GM18870 (cell line): Measurements from ENCODE around the gene AKR1C8.
"Not testable (repeated sequence)": the region's sequence is repeated elsewhere in the genome, so short reads cannot be mapped to it uniquely, and the experiment has no call there.

Source experiments
- ATAC-seq: cut with Tn5 transposase; IDR thresholded peaks from one replicate; pipeline ENCODE4 v1.9.1; 2021; ENCODE audit warnings: moderate library complexity; ENCODE audit not compliant: unreplicated experiment

The AKR1C8 gene

DNA sequence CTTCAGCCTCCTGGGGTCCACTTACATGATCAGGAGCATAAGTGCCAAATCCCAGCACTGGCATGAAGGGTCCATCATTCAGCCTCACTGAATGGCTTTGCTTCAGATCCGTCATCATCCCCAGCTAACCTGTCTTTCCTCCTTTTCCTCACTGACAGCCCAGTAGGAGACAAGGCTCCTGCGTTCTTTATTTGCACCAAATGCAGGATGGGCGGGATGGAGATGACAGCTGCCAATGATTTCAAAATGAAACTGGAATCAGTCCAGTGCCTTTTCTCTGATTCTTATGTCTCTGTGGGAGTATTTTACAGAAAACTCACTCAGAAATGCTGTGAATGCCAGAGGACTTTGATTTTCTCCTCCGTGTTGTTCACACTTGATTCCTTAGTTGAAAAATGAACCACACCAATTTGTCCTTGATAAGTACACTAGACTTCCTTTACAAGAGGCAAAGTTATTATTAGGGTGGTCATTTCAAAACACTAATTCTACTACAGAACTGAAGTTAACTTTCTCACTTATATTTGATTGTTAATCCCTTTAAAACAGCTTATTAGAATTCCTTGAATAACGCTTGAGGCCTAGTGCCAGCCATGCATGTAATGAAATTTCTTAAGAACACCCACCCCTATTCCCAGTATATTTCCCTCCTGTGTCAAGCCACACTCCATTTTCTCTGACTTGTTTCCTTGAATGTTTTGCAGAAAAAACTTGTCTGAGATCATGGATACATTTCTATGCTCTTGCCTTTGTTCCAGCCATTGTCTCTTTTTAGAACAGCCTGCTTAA, at the start of gene AKR1C8:
Gene AKR1C8, minus strand, starts transcription at position 164 of the 789 bp plus-strand sequence. Its CDS starts 46 bp downstream, at position 118.
- ATAC-seq = no peak

DNA sequence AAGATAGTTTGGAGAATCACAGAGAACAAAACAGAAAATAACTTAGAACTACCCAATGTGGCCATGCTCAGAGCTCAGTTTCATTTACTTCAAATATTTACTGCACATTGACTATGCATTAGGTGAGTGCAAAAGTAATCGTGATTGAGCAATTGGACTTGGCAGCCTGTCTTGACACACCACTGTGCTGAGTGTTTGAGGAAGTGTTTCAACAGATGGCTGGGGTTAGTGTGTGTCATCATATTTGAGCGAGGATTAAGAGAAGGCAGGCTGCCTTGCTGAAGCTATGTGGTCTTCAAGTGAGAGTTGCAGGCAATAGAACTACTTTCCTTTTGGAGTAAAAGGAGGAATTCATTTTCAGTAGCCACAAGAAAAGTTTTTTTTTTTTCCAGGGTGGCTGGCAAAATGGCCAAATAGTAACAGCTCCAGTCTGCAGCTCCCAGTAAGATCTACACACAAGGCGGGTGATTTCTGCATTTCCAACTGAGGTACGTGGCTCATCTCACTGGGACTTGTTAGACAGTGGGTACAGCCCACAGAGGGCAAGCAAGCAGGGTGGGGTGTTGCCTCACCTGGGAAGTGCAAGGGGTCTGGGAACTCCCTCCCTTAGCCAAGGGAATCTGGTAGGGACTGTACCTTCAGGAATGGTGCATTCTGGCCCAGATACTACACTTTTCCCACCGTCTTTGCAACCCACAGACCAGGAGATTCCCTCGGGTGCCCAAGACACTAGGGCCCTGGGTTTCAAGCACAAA, 49.3 kb upstream of the AKR1C8 start:
- no peak for ATAC-seq

DNA sequence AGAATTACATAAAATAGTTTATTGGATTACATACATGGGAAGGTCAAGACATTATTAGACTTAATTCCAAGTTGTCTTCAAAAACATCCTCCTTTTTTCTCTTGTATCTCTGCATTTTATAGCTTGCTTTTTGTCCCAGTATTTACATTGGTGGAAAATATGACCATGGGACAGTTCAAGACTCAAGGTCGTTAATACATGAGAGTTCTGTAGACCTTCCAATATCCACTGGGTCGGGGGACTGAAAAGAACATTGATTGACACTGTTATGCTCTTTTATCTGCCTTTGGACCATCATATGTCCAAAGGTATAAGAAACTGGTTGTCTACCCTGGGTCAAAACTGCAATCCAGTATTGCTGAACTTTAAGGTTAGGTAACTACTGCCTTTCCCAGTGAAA, 48.4 kb upstream of the AKR1C8 start:
- no peak for ATAC-seq

DNA sequence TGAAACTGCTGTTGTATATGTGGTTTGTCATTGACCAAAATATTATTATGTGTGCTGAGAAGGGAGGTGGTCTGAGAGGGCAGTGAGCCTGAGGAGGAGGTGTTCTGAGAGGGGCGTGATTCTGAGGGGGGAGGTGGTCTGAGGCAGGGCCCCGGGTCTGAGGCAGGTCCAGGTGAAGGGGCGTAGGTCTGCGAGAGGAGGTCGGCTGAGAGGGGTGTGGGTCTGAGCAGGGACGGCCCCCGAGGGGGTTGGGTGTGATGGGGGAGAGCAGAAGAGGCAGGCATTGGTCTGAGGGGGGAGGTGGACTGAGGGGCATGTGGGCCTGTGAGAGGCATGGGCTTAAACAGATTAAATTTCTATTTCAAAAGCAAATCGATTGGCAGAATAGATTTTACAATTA, 44.1 kb upstream of the AKR1C8 start:
- no peak for ATAC-seq

DNA sequence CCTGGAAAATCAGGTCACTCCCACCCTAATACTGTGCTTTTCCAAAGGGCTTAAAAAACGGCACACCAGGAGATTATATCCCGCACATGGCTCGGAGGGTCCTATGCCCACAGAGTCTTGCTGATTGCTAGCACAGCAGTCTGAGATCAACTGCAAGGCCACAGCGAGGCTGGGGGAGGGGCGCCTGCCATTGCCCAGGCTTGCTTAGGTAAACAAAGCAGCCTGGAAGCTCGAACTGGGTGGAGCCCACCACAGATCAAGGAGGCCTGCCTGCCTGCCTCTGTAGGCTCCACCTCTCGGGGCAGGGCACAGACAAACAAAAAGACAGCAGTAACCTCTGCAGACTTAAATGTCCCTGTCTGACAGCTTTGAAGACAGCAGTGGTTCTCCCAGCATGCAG, 38.0 kb upstream of the AKR1C8 start:
- not testable (repeated sequence) for ATAC-seq

DNA sequence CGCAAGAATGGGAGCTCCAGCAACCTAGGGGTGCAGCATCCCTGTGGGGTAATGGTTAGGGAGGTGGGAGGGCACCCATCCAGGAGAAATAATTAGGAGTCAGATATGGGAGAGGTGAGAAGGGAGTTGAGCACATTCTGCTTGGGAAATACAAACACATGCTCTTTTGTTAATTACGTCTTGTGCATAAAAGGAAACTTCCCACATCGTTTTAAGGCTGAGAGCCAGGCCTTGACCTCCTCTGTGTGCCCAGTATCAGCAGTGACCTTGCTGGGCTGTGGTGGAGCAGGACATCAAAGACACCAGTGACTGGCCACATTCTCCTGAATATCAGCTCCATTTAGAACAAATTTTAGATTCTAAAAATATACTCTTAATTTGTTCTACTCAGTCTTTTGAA, 34.3 kb upstream of the AKR1C8 start:
- ATAC-seq = no peak

DNA sequence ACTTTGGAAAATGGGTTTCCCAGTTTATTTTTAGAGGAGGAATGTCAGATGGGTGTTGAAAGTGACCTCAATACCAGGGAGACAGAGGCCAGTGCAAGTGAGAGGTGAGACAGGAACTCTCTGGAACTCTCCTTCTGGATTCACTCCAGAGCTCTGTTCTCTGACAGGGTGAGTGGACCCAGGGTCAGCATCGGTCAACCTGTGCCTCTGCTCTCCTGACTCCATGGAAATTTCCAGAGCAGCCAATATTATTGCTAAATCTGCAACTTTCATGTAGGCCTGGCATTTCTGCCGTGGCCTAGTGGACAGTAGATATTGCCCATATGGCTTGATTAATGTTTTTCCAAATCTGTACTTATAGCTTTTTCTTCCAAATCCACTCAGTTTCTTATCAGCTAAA, 31.9 kb upstream of the AKR1C8 start:
- no peak for ATAC-seq

DNA sequence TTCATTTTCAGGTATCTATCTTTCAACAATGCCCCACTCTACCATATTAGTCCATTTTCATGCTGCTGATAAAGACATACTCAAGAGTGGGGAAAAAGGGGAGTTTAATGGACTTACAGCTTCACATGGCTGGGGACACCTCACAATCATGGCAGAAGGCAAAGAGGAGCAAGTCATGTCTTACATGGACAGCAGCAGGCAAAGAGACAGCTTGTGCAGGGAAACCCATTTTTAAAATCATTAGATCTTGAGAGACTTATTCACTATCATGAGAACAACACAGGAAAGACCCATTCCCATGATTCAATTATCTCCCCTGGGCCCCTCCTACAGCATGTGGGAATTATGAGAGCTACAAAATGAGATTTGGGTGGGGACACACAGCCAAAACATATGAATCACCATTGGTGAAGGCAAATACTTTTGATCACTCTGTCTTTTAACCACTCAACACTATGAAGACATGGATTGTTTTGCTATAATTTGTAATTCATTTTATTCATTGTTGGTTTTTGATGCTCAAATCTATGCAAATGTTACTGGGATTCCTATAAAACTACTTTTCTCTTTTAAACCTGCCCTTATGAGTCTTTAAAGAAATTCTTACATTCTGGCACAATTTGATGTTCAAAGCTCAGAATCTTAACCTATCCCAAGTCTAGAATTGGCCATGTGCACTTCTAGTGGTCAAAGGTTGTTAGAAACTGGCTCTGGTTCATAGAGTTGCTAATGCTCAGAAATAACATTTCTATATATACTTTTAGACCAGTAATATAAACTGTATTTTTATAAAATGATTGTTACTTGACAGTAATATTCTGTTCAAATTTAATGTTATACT, 27.0 kb upstream of the AKR1C8 start:
- ATAC-seq = no peak

DNA sequence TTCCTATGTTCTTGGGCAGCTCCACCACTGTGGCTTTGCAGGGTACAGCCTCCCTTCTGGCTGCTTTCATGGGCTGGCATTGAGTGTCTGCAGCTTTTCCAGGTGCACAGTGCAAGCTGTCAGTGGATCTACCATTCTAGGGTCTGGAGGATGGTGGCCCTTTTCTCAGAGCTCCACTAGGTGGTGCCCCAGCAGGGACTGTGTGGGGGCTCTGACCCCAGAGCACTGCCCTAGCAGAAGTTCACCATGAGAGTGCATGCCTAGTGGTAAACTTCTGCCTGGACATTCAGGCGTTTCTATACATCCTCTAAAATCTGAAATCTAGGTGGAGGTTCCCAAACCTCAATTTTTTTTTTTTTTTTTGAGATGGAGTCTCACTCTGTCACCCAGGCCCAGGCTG, 25.3 kb upstream of the AKR1C8 start:
- not testable (repeated sequence) for ATAC-seq

DNA sequence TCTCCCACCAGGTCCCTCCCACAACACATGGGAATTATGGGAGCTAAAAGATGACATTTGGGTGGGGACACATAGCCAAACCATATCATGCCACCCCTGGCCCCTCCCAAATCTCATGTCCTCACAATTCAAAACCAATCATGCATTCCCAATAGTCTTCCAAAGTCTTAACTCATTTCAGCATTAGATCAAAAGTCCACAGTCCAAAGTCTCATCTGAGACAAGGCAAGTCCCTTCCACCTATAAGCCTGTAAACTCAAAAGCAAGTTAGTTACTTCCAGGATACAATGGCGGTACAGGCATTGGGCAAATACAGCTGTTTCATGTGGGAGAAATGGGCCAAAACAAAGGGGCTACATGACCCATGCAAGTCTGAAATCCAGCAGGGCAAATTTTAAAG, 24.8 kb upstream of the AKR1C8 start:
- not testable (repeated sequence) for ATAC-seq

DNA sequence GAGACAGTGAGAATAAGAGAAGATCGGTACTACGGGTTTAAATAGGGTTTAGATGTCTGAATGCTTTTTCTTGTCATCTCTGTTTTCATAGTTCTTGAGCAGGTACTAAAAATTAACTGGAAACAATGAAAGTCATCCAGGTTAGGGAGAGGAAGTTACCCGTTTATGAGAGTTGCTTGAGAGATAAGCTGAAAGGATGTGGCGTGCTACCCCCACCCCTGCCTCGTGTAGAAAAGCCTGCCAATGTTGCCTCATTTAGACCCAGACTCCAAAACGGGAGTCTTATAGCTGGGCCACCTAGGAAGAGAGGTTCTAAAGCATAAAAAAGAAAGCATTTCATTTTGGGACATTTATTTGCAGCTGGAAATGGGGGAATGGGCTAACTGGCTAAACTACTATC, 21.8 kb upstream of the AKR1C8 start:
- ATAC-seq = no peak

DNA sequence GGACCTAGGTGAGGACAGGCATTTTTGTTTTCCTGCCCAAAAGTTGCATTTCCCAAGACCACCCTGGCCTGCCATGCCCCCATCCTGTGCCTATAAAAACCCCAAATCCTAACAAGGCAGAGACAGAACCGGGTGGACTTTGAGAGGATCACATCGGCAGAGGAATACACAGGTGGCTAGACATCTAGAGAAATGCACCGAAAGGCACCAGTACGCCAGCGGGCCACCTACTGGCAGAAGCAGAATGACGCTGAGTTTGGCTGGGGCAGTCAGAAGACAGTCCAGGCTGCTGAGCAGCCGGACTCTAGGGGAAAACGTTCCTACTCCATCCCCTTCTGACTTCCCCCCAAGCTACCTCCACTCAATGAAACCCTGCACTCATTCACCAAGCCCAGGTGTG, 14.4 kb upstream of the AKR1C8 start:
- ATAC-seq = no peak

DNA sequence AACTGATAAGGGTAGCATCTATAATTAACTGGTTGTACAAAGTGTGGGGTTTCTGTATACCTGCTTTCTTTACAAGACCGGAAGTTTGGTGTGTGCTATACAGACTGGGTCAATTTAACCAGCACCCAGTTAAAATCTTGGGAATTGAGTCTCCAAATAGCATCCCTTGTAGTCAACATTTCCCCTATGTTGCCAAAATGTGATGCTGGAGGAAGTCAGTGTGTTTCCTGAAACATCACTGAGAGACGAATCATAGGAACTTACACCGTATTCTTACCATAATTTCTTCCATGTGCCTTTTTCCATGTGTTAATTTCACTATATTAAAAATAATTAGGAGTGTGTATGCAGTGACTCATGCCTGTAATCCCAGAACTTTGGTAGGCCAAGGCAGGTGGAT, 13.4 kb upstream of the AKR1C8 start:
- no peak for ATAC-seq

DNA sequence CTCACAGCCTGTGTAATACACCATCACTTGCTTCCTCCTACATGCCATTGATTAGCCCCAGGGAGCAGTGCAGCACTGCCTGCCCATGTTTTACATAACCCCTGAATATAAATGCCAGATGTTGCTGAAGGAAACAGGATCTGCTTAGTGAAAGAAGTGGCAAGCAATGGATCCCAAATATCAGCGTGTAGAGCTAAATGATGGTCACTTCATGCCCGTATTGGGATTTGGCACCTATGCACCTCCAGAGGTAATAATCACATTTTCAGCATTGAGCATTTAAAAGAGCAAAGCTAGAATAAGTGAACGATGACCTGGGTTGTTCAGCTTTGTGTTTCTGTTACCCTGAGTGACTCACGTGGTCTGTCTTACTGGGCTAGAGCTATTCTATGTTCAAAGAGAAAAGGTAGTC, 11.8 kb upstream of the AKR1C8 start, which contains the start of gene AKR1C4:
Gene AKR1C4, plus strand, starts transcription at position 136 of the 412 bp plus-strand sequence. Its CDS starts 31 bp downstream, at position 167.
- ATAC-seq = no peak

DNA sequence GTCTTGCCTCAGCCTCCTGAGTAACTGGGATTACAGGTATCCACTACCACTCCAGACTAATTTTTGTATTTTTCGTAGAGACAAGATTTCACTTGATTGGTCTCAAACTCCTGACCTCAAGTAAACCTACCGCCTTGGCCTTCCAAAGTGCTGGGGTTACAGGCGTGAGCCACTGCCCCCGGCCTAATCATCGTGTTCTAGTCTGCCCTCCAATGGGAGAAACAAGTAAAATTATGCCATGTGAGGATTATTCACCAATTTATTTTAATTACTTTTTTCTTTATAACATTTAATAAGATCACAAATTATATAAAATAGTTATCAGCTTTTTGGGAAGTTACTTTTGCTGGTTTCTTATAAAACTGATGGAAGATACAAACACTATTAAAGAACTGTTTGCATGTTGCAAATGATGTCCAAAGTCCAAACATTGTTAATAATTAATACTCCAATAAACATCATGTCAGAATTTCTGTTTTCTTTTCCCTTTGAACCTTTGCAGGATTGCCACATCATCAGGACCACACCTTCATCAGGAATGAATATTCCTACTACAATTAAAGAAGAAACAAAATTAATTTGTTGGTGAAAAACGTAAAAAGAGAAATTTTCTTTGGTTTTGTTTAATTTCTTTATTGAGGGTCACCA, 10.9 kb upstream of the AKR1C8 start:
- no peak for ATAC-seq

DNA sequence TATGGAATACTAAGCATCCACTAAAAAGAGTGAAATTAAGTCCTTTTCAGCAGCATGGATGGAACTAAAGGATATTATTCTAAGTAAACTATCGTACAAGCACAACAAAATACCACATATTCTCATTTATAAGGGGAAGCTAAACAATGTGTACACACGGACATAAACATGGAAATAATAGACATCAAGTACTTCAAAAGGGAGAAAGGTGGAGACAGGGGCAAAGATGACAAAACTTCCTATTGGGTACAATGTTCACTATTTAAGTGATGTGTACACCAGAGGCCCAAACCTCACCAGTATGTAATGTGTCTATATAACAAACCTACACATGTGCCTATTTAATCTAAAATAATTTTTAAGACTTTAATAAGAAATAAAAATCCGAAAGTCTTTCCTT, 9.5 kb upstream of the AKR1C8 start:
- no peak for ATAC-seq

DNA sequence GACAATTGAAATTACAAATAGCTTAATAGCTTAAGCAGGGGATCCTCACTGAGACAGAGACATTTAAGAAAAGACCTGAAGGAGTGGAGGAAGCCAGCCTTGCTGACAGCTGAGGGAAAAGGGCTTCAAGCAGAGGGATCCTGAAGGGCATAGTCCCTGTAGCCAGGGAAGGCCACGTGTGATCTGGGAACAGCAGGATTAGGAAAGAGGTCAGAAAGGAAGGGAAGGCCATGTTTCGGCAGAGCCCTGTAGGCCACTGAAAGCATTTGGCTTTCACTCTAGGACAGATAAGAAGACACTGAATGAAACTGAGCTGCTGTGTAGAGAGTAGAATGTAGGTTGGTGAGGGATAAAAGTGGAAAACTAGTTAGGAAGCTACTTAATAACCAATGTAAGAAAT, 3.4 kb upstream of the AKR1C8 start:
- ATAC-seq = no peak

DNA sequence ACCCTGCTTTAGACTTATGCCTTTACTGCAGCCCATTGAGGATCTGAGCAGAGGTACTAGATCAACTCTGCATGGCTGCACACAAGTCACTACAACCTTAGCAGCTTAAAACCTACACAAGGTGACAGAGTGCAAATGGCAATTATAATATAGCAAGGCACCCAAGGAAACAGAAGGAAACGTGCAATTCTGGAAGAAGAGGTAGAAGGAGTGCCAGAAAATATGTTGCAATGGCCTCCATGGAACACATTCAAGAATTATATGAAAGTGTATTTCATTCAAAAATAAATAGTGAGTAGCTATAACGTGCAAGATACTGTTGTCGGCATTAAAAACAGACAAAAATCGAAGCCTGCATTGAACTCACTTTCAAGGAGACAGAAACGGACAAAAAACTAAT, 2.9 kb upstream of the AKR1C8 start:
- no peak for ATAC-seq

DNA sequence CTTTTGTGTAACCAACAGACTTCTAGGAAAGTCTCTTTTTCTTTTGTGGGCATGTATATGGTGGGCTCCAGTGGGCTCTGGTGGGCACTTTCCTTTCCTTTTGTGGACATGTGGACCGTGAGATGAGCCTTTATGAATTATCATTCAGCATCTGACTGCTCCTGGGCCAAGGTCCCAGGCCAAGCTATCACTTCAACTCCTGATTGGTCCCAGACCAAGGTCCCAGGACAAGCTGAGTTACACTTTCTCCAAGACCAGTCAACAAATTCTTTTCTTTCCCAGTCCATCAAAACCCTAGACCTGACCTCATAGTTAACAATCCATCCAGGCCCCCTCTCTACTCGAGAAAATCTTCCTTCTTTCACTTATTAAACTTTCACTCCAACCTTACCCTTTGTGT, 1.0 kb downstream of the AKR1C8 start:
- no peak for ATAC-seq

DNA sequence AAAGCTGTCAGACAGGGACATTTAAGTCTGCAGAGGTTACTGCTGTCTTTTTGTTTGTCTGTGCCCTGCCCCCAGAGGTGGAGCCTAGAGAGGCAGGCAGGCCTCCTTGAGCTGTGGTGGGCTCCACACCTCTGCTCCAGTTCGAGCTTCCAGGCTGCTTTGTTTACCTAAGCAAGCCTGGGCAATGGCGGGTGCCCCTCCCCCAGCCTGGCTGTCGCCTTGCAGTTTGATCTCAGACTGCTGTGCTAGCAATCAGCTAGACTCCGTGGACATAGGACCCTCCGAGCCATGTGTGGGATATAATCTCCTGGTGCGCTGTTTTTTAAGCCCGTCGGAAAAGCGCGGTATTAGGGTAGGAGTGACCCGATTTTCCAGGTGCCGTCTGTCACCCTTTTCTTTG, 4.4 kb downstream of the AKR1C8 start:
- not testable (repeated sequence) for ATAC-seq

DNA sequence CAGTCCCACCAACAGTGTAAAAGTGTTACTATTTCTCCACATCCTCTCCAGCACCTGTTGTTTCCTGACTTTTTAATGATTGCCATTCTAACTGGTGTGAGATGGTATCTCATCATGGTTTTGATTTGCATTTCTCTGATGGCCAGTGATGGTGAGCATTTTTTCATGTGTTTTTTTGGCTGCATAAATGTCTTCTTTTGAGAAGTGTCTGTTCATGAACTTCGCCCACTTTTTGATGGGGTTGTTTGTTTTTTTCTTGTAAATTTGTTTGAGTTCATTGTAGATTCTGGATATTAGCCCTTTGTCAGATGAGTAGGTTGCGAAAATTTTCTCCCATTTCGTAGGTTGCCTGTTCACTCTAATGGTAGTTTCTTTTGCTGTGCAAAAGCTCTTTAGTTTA, 9.4 kb downstream of the AKR1C8 start:
- not testable (repeated sequence) for ATAC-seq
